Ascending aorta (tissue), 2 donors: ENCODE results near the gene NUTM2E. TPM values are rescaled to one million over a fixed set of nuclear protein-coding genes. Genes with fewer than 3 reads are reported as not detected.
"Not testable (repeated sequence)": the region's sequence is repeated elsewhere in the genome, so short reads cannot be mapped to it uniquely, and the experiment has no call there.

Source experiments
- DNase-seq, 2 donors: peaks; one replicate each; pipeline ENCODE4 v3.0.0-alpha.2; 2019; ENCODE audit warnings: low spot score in 2 of 2
- H3K27ac ChIP-seq, 2 donors: fragments of 200-600 bp; sonication (generic); one replicate each; pipeline ENCODE4 v1.5.1; 2016 to 2017; ENCODE audit warnings: mild to moderate bottlenecking in 1 of 2
- H3K27me3 ChIP-seq: fragments of 200-600 bp; sonication (generic); one replicate; pipeline ENCODE4 v1.5.1; 2017
- H3K36me3 ChIP-seq, 2 donors: fragments of 200-600 bp; sonication (generic); one replicate each; pipeline ENCODE4 v1.5.1; 2016
- H3K4me1 ChIP-seq, 2 donors: fragments of 200-600 bp; sonication (generic); one replicate each; pipeline ENCODE4 v1.5.1; 2016 to 2017; ENCODE audit warnings: mild to moderate bottlenecking in 1 of 2
- H3K4me3 ChIP-seq, 2 donors: fragments of 200-600 bp; sonication (generic); one replicate each; pipeline ENCODE4 v1.5.1; 2016 to 2017; ENCODE audit warnings: mild to moderate bottlenecking in 1 of 2
- H3K9me3 ChIP-seq, 2 donors: fragments of 200-600 bp; sonication (generic); one replicate each; pipeline ENCODE4 v1.5.1; 2016
- intact Hi-C: fragments of 100-400 bp; cut with DNase I; formaldehyde crosslinking; loops from one replicate; pipeline ENCODE4 v1.15.1; 2023
- total RNA-seq: library from RNA; depleted of rRNA; stranded (reverse); fragments of >200 nt; gene quantifications from one replicate; pipeline ENCODE4 v1.1.0, GENCODE V29; 2016
- TF ChIP-seq, protein P1 (sequence below), 3 experiments: fragments of 200-600 bp in 2 of 3; fragments of 450-650 bp in 1 of 3; sonication (generic) in 2 of 3; IDR thresholded peaks; one replicate each; pipeline ENCODE4 v1.5.1; 2016 to 2019; ENCODE audit warnings: antibody characterized with exemption in 3 of 3, mild to moderate bottlenecking in 1 of 3, moderate library complexity in 1 of 3

Gene NUTM2E, protein sequence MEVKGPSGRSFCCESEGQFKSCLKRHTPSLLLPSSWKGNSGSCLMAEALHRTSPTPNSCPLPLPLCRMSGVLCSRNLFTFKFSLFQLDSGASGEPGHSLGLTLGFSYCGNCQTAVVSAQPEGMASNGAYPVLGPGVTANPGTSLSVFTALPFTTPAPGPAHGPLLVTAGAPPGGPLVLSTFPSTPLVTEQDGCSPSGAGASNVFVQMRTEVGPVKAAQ (N-terminal part only)
- not detected for total RNA-seq

DNA sequence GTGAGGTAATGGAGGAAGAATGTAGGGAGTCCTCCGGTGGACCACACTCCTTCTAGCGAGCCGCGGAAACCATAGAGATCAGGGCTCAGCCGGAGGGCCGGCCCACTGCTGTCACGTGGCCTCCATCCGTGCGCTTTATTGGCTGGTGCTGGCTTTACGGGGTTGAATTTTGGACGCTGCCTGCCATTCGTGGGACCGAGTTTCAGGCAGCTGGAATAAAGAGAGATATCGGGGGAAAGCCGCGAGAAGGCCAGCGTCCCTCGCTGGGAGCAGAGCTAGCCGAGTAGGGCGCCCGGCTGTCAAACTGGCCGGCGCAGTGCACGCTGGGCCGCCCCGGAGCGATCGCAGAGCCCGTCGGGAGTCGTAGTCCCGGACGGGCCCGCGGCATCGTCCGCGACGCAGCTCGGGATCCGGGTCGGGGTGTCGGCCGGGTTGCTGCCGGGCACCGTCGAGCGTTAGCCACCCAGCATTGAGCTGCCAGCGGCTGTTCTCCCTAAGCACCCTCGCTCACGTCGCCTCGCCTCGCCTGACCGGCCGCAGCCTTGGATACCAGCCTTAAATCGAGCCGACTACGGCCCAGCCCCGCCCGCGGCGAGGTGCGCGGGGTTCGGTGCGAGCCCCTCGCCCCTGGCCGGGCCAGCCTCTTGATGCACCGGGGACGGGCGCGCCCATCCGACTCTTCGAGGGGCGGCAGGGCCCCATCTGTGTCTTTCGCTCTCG is at the start of gene NUTM2E:
NUTM2E (plus strand) TSS at position 244 of the 720 bp plus-strand sequence. CDS start 15,002 bp downstream, outside the sequence.
- peak; percentile 64 to 90 for DNase-seq
- intact Hi-C loops, H3K9me3 ChIP-seq, H3K36me3 ChIP-seq, H3K27me3 ChIP-seq, H3K4me1 ChIP-seq: not testable (repeated sequence)
- Histone ChIP-seq H3K27ac (peak within 1 kb of the TSS; percentile 89 to 90), H3K4me3 (peak within 1 kb of the TSS; percentile 55 to 70)

DNA sequence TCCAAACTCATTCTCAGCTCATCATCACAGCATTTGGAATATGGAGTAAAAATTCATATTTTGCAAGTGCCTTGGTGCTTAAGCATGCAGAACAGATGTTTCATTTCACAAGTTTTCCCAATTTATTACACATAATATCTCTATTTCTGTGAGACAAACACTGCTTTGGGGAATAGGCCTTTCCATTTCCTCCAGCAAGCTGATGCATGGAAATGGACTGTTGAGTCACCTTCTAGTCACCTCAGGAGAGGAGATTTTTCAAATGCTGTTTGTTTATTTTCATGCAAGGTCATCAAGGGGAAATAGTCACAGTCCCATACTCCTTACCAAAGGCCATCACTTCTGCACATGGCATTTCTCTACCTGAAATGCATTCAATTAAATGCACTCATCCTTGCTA is 48.5 kb upstream of the NUTM2E start:
- not testable (repeated sequence) for DNase-seq, H3K4me3 ChIP-seq

DNA sequence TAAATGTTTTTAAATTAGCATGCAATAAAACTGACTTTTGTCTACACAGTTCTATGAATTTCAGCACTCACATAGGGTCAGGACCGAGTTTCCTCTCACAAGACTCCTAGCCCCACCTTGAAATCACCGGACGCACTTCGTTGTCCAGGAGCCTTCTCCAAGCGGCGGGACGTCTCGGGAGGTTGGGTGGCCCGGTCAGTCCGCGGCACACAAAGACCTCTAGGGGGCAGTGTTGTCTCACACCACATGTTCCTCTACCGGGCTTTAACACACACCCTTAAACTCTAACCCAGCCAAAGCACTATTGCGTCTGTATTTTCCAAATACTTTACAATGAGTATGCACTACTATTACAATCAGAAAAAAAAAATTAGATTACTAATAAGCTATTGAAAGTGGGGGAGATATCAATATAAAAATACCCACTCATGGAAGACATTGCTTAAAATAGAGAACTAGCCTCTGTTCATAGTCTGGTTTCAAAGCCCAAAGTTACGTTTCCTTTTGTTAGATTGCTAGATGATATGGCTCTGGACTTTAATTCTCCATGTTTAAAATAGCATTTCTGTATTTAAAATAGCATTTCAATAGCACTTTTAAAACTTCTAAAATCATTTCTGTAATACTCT is 47.1 kb upstream of the NUTM2E start:
- not testable (repeated sequence) for H3K36me3 ChIP-seq, H3K9me3 ChIP-seq, H3K4me1 ChIP-seq, H3K27me3 ChIP-seq, H3K4me3 ChIP-seq, H3K27ac ChIP-seq
- TF ChIP-seq, protein P1, sequence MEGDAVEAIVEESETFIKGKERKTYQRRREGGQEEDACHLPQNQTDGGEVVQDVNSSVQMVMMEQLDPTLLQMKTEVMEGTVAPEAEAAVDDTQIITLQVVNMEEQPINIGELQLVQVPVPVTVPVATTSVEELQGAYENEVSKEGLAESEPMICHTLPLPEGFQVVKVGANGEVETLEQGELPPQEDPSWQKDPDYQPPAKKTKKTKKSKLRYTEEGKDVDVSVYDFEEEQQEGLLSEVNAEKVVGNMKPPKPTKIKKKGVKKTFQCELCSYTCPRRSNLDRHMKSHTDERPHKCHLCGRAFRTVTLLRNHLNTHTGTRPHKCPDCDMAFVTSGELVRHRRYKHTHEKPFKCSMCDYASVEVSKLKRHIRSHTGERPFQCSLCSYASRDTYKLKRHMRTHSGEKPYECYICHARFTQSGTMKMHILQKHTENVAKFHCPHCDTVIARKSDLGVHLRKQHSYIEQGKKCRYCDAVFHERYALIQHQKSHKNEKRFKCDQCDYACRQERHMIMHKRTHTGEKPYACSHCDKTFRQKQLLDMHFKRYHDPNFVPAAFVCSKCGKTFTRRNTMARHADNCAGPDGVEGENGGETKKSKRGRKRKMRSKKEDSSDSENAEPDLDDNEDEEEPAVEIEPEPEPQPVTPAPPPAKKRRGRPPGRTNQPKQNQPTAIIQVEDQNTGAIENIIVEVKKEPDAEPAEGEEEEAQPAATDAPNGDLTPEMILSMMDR (IDR thresholded peaks at IDR 0.05) = peak in 2 of 3 experiments; percentile 60 to 62
- peak in 1 of 2 donors; percentile 86 for DNase-seq
- intact Hi-C loops = loop anchor here (5.0 kb wide), 1 partner anchor 148 kb away; no protein-coding TSS in a partner anchor

More for the DNA sequence above, 48.5 kb upstream of the NUTM2E start:
- H3K27ac ChIP-seq, H3K36me3 ChIP-seq, H3K9me3 ChIP-seq, H3K27me3 ChIP-seq, H3K4me1 ChIP-seq: not testable (repeated sequence)
- intact Hi-C loops = loop anchor here (5.0 kb wide), 1 partner anchor 149 kb away; no protein-coding TSS in a partner anchor

DNA sequence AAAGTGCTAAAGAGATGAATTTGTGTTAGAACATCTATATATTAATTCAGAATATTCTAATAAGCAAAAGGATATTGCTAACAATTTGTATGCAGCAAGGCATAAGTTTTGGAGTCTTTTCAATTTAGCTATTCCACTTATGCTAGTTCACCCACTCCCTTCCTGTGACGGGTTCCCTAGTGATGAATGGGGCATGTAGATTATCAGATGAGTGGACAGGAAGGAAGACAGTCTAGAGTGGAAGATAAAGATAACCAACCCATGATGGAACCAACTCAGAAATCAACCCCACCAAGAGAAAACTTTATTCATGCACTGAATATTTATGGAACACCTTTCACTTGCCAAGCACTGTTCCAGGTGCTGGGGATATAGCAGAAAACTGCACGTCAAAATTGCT is 46.5 kb upstream of the NUTM2E start:
- not testable (repeated sequence) for H3K9me3 ChIP-seq, DNase-seq, H3K36me3 ChIP-seq, H3K4me1 ChIP-seq, H3K27me3 ChIP-seq, H3K4me3 ChIP-seq, H3K27ac ChIP-seq
- intact Hi-C loops = loop anchor here (5.0 kb wide), 1 partner anchor 147 kb away; no protein-coding TSS in a partner anchor

DNA sequence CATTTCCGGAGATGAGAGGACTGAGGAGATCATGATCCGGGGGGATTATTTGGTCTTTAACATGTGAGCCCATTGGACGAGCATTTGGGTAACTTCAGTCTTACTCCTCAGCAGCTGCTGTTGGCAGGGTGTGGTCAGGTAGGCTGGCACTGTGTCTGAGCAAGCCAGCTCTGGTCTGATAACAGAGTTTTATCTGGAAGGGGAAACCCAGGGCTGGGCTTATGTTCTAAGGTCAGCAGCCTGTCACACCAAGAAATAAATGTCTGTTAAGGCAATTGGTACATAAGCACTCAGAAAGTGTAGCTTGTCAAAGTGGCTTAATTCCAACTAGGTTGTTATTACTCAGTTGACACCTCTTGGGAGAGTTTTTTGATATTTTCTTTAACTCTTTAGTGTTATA is 45.0 kb upstream of the NUTM2E start:
- H3K4me1 ChIP-seq, H3K27ac ChIP-seq, DNase-seq, H3K9me3 ChIP-seq, intact Hi-C loops, H3K4me3 ChIP-seq, H3K27me3 ChIP-seq, H3K36me3 ChIP-seq: not testable (repeated sequence)

DNA sequence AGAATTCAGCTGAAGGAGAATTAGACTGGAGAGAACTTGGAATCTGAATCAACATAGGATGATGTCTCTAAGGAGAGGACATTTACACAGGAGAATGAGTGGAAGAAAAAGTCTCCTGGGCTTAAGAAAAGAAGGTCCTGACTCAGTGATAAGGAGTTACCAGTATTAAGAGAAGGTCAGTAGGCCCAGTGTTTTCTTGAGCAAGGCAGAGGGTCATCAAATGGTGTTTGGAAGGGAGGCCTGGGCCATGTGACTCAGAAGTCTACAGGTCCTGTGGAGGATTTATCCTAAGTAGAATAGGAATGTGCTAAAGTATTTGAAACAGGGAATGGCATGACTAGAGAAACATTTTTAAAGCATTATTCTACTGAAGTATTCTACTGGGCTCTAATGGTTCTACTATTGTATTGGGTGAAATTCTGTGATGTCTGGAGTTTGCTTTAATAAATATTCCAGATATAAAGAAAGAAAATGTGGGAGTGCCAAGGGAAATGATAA is 39.0 kb upstream of the NUTM2E start:
- H3K27ac ChIP-seq, intact Hi-C loops, H3K4me3 ChIP-seq, H3K4me1 ChIP-seq, DNase-seq, H3K27me3 ChIP-seq, H3K9me3 ChIP-seq, H3K36me3 ChIP-seq: not testable (repeated sequence)

DNA sequence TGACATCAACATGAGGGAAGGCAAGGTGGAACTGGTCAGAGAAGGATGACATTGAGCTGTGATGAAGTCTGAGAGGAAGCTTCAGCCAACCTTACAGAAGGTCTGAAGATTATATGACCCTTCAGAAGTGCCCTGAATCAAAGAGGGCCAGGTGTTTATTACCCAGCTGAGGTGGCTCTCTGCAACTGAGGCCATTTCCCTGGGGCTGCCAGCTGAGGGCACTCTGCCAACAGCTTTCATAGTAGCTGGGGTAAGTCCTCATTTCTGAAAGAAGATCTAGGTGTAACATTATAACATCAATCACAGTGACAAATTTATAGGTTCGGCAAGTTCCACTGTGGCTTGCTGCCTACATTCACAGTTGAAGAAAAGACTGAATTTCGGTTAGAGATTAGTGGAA is 37.2 kb upstream of the NUTM2E start:
- intact Hi-C loops, H3K4me3 ChIP-seq, H3K36me3 ChIP-seq, DNase-seq, H3K4me1 ChIP-seq, H3K27me3 ChIP-seq, H3K9me3 ChIP-seq, H3K27ac ChIP-seq: not testable (repeated sequence)

DNA sequence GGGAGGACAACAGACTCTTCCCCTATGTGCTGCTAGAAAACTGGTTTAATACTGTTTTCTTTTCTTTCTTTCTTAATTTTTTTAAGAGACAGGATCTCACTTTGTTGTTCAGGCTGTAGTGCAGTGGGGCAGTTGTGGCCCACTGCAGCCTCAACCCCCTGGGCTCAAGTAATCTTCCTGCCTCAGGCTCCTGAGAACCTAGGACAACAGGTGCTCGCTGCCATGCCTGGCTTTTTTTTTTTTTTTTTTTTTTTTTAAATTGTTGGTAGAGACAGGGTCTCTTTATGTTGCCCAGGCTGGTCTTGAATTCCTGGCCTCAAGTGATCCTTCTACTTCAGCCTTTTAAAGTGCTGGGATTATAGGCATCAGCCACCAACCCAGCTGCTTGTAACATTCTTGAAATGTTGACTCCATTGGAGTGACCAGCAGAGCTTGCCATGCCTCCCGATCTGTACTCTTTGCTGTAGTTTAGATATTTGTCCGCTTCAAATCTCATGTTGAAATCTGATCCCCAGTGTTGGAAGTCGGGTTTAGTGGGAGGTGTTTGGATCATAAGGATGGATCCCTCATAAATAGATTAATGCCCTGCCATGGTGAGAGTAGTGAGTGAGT is 34.5 kb upstream of the NUTM2E start:
- H3K4me3 ChIP-seq, H3K4me1 ChIP-seq, H3K9me3 ChIP-seq, H3K36me3 ChIP-seq, DNase-seq, H3K27me3 ChIP-seq, intact Hi-C loops, H3K27ac ChIP-seq: not testable (repeated sequence)

DNA sequence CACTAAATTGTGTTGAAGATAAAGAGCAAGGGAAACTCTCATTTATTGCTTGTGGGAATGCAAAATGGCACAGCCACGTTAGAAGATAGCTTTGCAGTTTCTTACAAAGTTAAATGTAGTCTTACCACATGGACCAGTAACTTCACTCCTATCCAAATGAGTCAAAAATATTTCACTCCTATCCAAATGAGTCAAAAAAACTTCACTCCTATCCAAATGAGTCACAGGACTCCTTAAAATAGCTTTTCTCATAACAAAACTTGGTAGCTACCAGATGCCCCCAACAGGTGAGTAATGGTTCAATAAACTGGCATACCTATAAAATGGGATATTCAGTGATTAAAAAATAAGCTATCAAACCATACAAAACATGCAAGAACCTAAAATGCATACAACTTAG is 27.2 kb upstream of the NUTM2E start:
- intact Hi-C loops, H3K27me3 ChIP-seq, H3K9me3 ChIP-seq, H3K4me3 ChIP-seq, H3K27ac ChIP-seq, H3K36me3 ChIP-seq, DNase-seq, H3K4me1 ChIP-seq: not testable (repeated sequence)
- TF ChIP-seq, protein P1 (IDR thresholded peaks at IDR 0.05) = peak in 2 of 3 experiments; percentile 16 to 18

DNA sequence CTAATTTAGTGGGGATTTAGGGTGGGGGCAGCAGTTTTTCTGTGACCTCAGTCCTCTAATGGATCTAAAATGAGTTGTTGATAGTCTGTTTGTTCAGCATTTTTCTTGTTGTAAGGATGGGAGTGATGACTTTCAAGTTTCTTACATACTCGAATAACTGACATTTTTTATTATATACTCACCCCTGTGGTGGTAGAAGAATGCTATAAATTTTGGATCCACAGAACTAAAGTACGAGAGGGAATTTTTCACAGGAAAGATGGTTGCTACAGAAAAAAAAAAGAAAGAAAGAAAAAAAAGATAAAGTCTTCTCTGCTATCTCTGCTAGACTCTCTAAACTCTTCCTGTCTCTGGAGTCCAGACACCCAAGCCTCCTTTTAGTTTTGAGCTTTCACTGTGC is 20.7 kb upstream of the NUTM2E start:
- H3K4me3 ChIP-seq, H3K9me3 ChIP-seq, H3K27ac ChIP-seq, H3K36me3 ChIP-seq, H3K27me3 ChIP-seq, H3K4me1 ChIP-seq, intact Hi-C loops, DNase-seq: not testable (repeated sequence)

DNA sequence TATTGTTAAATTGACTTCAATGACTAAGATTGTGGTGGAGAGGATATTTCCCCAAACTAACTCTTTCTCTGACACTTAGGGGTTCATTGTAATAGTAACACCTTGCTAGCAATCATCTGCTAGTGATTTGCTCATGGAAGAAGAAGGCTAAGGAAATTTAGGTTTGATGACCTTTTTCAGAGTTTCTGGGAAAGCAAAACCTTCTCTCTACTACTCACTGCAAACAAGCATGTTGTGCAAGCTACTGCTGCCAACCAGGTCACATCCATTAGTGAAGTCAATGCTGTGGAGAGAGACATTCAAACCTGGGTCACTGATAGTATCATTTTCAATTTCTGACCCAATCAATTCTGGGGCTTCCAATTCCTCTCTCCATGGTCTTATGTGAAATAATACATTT is 14.6 kb upstream of the NUTM2E start:
- H3K4me3 ChIP-seq, DNase-seq, H3K27ac ChIP-seq, H3K27me3 ChIP-seq, H3K4me1 ChIP-seq, H3K9me3 ChIP-seq, intact Hi-C loops, H3K36me3 ChIP-seq: not testable (repeated sequence)
